Esophagus squamous epithelium (tissue), 5 donors: ENCODE results near the gene ERC2. TPM values are rescaled to one million over a fixed set of nuclear protein-coding genes. Genes with fewer than 3 reads are reported as not detected.
A peak's percentile ranks its signal among the peaks of the same experiment; 100 is the strongest.

ENCODE experiments used
- DNase-seq: peaks from one replicate; lab custom pipeline; 2025; lab: John Stamatoyannopoulos, UW
- H3K27ac ChIP-seq, 4 donors: fragments of 200-600 bp; sonication (generic); one replicate each; pipeline ENCODE4 v1.5.1; 2016 to 2019; ENCODE audit warnings: mild to moderate bottlenecking in 1 of 4
- H3K27me3 ChIP-seq, 4 donors: fragments of 200-600 bp; sonication (generic); 1 replicate in 3 of 4; 2 replicates in 1 of 4; pipeline versions ENCODE4 v1.5.1 to v1.6.0; 2017 to 2021; ENCODE audit warnings: antibody characterized with exemption in 1 of 4
- H3K36me3 ChIP-seq, 3 donors: fragments of 200-600 bp; sonication (generic); one replicate each; pipeline ENCODE4 v1.5.1; 2016 to 2019
- H3K4me1 ChIP-seq, 3 donors: fragments of 200-600 bp; sonication (generic); one replicate each; pipeline ENCODE4 v1.5.1; 2017 to 2019
- H3K4me3 ChIP-seq, 4 donors: fragments of 200-600 bp; sonication (generic); 1 replicate in 3 of 4; 2 replicates in 1 of 4; pipeline ENCODE4 v1.5.1; 2016 to 2019; ENCODE audit warnings: mild to moderate bottlenecking in 2 of 4, moderate library complexity in 1 of 4
- H3K9me3 ChIP-seq, 3 donors: fragments of 200-600 bp; sonication (generic); one replicate each; pipeline ENCODE4 v1.5.1; 2016 to 2019
- POLR2A ChIP-seq, 4 donors: fragments of 450-650 bp; IDR thresholded peaks; one replicate each; pipeline ENCODE4 v1.6.1; 2017; ENCODE audit warnings: antibody characterized with exemption in 4 of 4, mild to moderate bottlenecking in 4 of 4, moderate library complexity in 3 of 4
- WGBS, 2 donors: methylation state at CpG; one replicate each; pipeline ENCODE4 v1.1.5; 2018; 5-methylcytosine and 5-hydroxymethylcytosine counted together
- intact Hi-C: fragments of 100-400 bp; cut with DNase I; formaldehyde crosslinking; loops from one replicate; pipeline ENCODE4 v1.15.0; 2022
- total RNA-seq, 4 donors: library from RNA; depleted of rRNA; stranded (reverse); fragments of >200 nt; gene quantifications; one replicate each; pipeline ENCODE4 v1.1.0, GENCODE V29; 2016
- TF ChIP-seq, protein P1 (sequence below), 6 experiments: fragments of 450-650 bp in 4 of 6; fragments of 200-600 bp in 2 of 6; sonication (generic) in 2 of 6; IDR thresholded peaks; one replicate each; pipeline ENCODE4 v1.5.1; 2016 to 2019; ENCODE audit warnings: antibody characterized with exemption in 6 of 6, mild to moderate bottlenecking in 4 of 6, moderate library complexity in 4 of 6
- donor health status: DM: yes; HTN: yes; CAD: no.

ERC2 gene
- total RNA-seq, 4 donors from 2014 or later = 0.12 to 1.9 (median 0.86) TPM

DNA sequence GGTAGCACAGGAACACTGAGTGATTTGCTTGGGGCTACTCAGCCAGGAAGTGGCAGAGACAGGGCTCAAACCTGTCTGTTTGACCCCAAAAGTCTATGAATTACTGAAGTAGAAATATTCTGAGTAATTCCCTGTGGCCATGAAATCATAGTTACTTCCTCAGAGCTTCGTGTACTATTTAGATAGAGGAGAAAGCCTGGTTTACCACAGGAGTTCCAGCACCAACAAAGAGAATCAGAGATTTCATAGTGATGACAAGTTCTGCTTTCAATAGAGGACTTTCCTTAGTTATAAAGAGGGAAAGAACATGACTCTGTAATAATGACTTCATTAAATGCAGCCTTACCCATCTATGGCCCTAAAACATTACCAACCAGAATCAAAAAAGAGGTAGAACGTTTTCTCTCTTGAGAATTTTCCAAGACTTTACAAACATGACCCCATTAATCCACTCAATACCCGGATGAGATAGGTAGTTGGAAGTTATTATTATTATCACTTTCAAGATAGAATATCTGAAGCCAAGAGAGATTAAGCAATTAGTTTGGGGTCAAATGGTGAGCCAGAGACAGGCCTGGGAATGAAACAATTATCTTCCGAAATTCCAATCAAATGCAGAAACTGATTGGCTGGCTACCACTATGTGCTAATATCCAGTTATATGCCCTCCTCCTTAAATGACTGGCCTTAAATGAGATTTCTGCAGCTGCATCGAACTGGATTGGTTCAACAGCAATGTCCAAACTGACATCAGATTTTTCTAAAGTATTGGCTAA is 967.5 kb downstream of the ERC2 start:
- TF ChIP-seq, protein P1, sequence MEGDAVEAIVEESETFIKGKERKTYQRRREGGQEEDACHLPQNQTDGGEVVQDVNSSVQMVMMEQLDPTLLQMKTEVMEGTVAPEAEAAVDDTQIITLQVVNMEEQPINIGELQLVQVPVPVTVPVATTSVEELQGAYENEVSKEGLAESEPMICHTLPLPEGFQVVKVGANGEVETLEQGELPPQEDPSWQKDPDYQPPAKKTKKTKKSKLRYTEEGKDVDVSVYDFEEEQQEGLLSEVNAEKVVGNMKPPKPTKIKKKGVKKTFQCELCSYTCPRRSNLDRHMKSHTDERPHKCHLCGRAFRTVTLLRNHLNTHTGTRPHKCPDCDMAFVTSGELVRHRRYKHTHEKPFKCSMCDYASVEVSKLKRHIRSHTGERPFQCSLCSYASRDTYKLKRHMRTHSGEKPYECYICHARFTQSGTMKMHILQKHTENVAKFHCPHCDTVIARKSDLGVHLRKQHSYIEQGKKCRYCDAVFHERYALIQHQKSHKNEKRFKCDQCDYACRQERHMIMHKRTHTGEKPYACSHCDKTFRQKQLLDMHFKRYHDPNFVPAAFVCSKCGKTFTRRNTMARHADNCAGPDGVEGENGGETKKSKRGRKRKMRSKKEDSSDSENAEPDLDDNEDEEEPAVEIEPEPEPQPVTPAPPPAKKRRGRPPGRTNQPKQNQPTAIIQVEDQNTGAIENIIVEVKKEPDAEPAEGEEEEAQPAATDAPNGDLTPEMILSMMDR (IDR thresholded peaks at IDR 0.05) = no peak
- no peak for TF ChIP-seq POLR2A (IDR thresholded peaks at IDR 0.05)
- no peaks in the 10 kb centered on the region for H3K27me3 ChIP-seq
- H3K4me3 ChIP-seq = no peak overlapping the region
- no peaks in the 10 kb centered on the region for H3K36me3 ChIP-seq
- intact Hi-C loops = no loop called here
- H3K4me1 ChIP-seq = peaks cover 0 to 33% (median 0%) of the 10 kb centered on the region in 3 donors
- WGBS, 2 donors = 64 to 70% methylated on average over 5 of the region's 5 CpGs
- no peaks in the 10 kb centered on the region for H3K9me3 ChIP-seq
- DNase-seq = no peak
- H3K27ac ChIP-seq = peak overlapping the region in 1 of 4 donors; percentile 29

DNA sequence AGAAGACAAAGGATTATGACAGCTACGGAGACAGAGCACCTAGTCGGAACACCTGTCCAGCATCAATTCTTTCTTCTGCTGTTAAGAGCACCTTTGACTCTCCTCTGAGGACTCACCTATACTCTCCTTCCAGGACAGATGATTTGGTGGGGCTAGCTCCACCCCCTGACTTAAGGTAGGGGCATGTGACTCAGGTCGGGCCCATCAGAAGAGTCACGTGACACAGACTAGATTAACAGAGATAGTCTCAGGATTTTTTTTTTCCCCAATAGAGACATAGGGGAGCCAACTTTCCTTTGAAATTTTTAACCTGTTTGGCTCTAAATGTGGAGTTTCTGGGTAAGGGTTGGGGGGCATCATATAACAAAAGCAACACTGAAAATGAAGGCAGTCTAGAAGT is 969.7 kb downstream of the ERC2 start:
- no peak for TF ChIP-seq POLR2A (IDR thresholded peaks at IDR 0.05)
- TF ChIP-seq, protein P1 (IDR thresholded peaks at IDR 0.05) = no peak
- DNase-seq = no peak
- no peak overlapping the region for H3K27ac ChIP-seq
- peaks cover 0 to 19% (median 0%) of the 10 kb centered on the region in 3 donors for H3K4me1 ChIP-seq
- intact Hi-C loops = no loop called here
- H3K27me3 ChIP-seq = no peaks in the 10 kb centered on the region
- H3K36me3 ChIP-seq = no peaks in the 10 kb centered on the region
- 82 to 86% methylated on average over 4 of the region's 4 CpGs for whole genome bisulfite sequencing, 2 donors
- no peak overlapping the region for H3K4me3 ChIP-seq
- no peaks in the 10 kb centered on the region for H3K9me3 ChIP-seq

DNA sequence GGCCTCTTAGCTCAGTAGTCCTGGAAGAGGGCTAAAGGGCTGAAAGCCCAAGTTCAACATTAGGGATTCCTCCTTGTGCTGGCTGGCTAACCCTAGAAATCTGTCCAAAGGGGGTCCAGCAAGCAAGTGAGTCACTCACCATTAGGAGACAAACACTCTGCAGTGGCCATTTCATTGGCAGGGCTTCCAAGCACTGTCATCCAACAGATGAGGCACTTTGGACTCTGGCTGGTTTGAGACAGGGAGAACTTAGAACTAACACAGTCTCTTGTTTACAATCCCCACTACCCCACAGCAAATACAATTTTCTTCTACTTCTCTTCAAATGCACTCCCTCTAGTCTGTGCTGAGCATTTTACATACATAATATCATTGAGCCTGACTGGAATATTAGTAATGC is 971.0 kb downstream of the ERC2 start:
- no peak for DNase-seq
- intact Hi-C loops = no loop called here
- no peak overlapping the region for H3K4me3 ChIP-seq

DNA sequence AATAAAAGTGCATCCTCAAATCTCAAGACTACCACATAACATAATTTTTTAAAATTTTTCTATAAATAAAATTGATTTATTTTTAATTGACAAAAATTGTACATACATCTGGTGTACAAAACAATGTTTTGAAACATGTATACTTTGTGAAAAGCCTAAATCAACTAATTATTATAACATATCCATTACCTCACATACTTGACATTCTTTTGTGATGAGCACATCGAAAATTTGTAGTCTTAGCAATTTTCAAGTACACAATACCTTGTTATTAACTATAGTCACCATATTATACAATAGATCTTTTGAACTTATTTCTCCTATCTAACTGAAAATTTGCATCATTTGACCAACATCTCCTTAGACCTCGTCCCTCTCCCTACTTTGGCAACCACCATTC is 973.3 kb downstream of the ERC2 start:
- TF ChIP-seq, protein P1 (IDR thresholded peaks at IDR 0.05) = no peak
- TF ChIP-seq POLR2A (IDR thresholded peaks at IDR 0.05) = no peak
- no peaks in the 10 kb centered on the region for H3K9me3 ChIP-seq
- H3K27ac ChIP-seq = no peak overlapping the region
- 64 to 67% methylated on average over 2 of the region's 2 CpGs for WGBS, 2 donors
- intact Hi-C loops = no loop called here
- DNase-seq = no peak
- no peak overlapping the region for H3K4me3 ChIP-seq
- H3K27me3 ChIP-seq = no peaks in the 10 kb centered on the region
- peaks cover 8 to 20% (median 11%) of the 10 kb centered on the region in 3 donors for H3K4me1 ChIP-seq
- H3K36me3 ChIP-seq = no peaks in the 10 kb centered on the region

More for the DNA sequence above, 971.0 kb downstream of the ERC2 start:
- Histone ChIP-seq H3K27ac (no peak overlapping the region), H3K9me3 (no peaks in the 10 kb centered on the region), H3K27me3 (no peaks in the 10 kb centered on the region), H3K4me1 (peaks cover 0 to 8% (median 0%) of the 10 kb centered on the region in 3 donors), H3K36me3 (no peaks in the 10 kb centered on the region)
- no peak for TF ChIP-seq POLR2A (IDR thresholded peaks at IDR 0.05)
- TF ChIP-seq, protein P1 (IDR thresholded peaks at IDR 0.05) = no peak

DNA sequence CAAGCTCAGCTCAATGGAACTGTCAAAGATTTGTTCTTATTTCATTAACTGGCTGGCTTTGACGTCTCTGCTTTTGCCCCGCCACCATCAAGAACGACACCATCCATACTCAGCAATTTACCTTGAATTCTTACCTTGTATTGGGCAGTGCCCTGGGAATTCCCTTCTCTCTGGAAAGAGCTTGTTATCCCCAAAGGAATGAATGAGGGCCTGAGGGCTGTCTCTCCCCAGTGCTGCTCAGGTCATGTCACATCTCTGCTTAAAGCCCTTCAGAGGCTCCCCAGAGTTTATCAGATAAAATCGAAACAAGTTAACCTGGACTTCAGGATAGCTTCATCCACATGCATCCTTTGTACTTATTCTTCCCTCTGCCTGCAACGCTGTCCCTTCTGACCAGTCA is 975.3 kb downstream of the ERC2 start:
- intact Hi-C loops = no loop called here
- TF ChIP-seq POLR2A (IDR thresholded peaks at IDR 0.05) = no peak
- TF ChIP-seq, protein P1 (IDR thresholded peaks at IDR 0.05) = no peak
- Histone ChIP-seq H3K4me3 (no peak overlapping the region), H3K36me3 (no peaks in the 10 kb centered on the region), H3K27ac (no peak overlapping the region), H3K4me1 (peaks cover 20 to 36% (median 23%) of the 10 kb centered on the region in 3 donors), H3K27me3 (peaks cover 0 to 16% (median 0%) of the 10 kb centered on the region in 4 donors), H3K9me3 (no peaks in the 10 kb centered on the region)
- 89 to 94% methylated on average over 5 of the region's 5 CpGs for WGBS, 2 donors
- no peak for DNase-seq
